Parathyroid adenoma (tissue), 2 donors: Measurements from ENCODE around the gene NCKAP5.

Experiments used
- H2AFZ ChIP-seq: fragments of 300-600 bp; sonication (generic); one replicate; pipeline ENCODE4 v1.7.0; 2017; ENCODE audit warnings: antibody characterized with exemption, mild to moderate bottlenecking
- H3K27ac ChIP-seq: fragments of 300-600 bp; sonication (generic); one replicate; pipeline ENCODE4 v1.7.0; 2017
- H3K27me3 ChIP-seq: fragments of 300-600 bp; sonication (generic); one replicate; pipeline ENCODE4 v1.7.0; 2017; ENCODE audit warnings: low read length; ENCODE audit not compliant: control insufficient read depth, insufficient read depth
- H3K36me3 ChIP-seq: fragments of 300-600 bp; sonication (generic); one replicate; pipeline ENCODE4 v1.7.0; 2017; ENCODE audit warnings: low read length; ENCODE audit not compliant: control insufficient read depth, insufficient read depth
- H3K4me1 ChIP-seq: fragments of 300-600 bp; sonication (generic); one replicate; pipeline ENCODE4 v1.7.0; 2017; ENCODE audit warnings: control low read depth
- H3K4me2 ChIP-seq: fragments of 300-600 bp; sonication (generic); one replicate; pipeline ENCODE4 v1.7.0; 2017; ENCODE audit warnings: low read length
- H3K4me3 ChIP-seq: fragments of 300-600 bp; sonication (generic); one replicate; pipeline ENCODE4 v1.7.0; 2017; ENCODE audit warnings: low read depth, low read length
- H3K79me2 ChIP-seq: fragments of 300-600 bp; sonication (generic); one replicate; pipeline ENCODE4 v1.7.0; 2017; ENCODE audit warnings: control low read depth
- H3K9ac ChIP-seq: fragments of 300-600 bp; sonication (generic); one replicate; pipeline ENCODE4 v1.7.0; 2017; ENCODE audit warnings: mild to moderate bottlenecking
- H3K9me3 ChIP-seq: fragments of 300-600 bp; sonication (generic); one replicate; pipeline ENCODE4 v1.7.0; 2017; ENCODE audit warnings: low read length; ENCODE audit not compliant: control insufficient read depth
- CTCF ChIP-seq: fragments of 300-600 bp; sonication (generic); IDR thresholded peaks from one replicate; pipeline ENCODE4 v1.7.0; 2017; ENCODE audit warnings: antibody characterized with exemption, mild to moderate bottlenecking
- donor health status: primary hyperparathyroidism.

Gene NCKAP5

GRCh38 chr2:132697556-132698205 is 870.6 kb downstream of the NCKAP5 start:
- no peak for TF ChIP-seq CTCF
- H3K4me2 ChIP-seq = no peak overlapping the region
- no peaks in the 10 kb centered on the region for H3K27me3 ChIP-seq
- H3K27ac ChIP-seq = no peak overlapping the region
- no peak overlapping the region for H2AFZ ChIP-seq
- H3K36me3 ChIP-seq = no peaks in the 10 kb centered on the region
- no peaks in the 10 kb centered on the region for H3K9me3 ChIP-seq
- H3K9ac ChIP-seq = no peak overlapping the region
- H3K4me1 ChIP-seq = no peaks in the 10 kb centered on the region
- H3K79me2 ChIP-seq = no peaks in the 10 kb centered on the region
- no peak overlapping the region for H3K4me3 ChIP-seq

- no peak for TF ChIP-seq CTCF
- Histone ChIP-seq H3K4me1 (no peaks in the 10 kb centered on the region), H3K9ac (no peak overlapping the region), H3K4me2 (no peak overlapping the region), H3K9me3 (no peaks in the 10 kb centered on the region), H3K36me3 (no peaks in the 10 kb centered on the region), H3K4me3 (no peak overlapping the region), H3K27ac (no peak overlapping the region), H3K27me3 (no peaks in the 10 kb centered on the region), H3K79me2 (no peaks in the 10 kb centered on the region), H2AFZ (no peak overlapping the region)
Observed at GRCh38 chr2:132692816-132693215, 875.4 kb downstream of the NCKAP5 start.

GRCh38 chr2:132691556-132691955 is 876.7 kb downstream of the NCKAP5 start:
- Histone ChIP-seq H2AFZ (no peak overlapping the region), H3K4me1 (no peaks in the 10 kb centered on the region)

GRCh38 chr2:132690664-132691303 is 877.5 kb downstream of the NCKAP5 start:
- Histone ChIP-seq H3K4me1 (peaks cover 3% of the 10 kb centered on the region), H3K4me2 (no peak overlapping the region), H3K4me3 (no peak overlapping the region), H3K9me3 (no peaks in the 10 kb centered on the region), H2AFZ (no peak overlapping the region), H3K36me3 (no peaks in the 10 kb centered on the region), H3K27ac (no peak overlapping the region), H3K27me3 (no peaks in the 10 kb centered on the region), H3K9ac (no peak overlapping the region), H3K79me2 (no peaks in the 10 kb centered on the region)
- TF ChIP-seq CTCF = no peak

More at GRCh38 chr2:132691556-132691955, 876.7 kb downstream of the NCKAP5 start:
- no peak overlapping the region for H3K27ac ChIP-seq
- H3K36me3 ChIP-seq = no peaks in the 10 kb centered on the region
- H3K9me3 ChIP-seq = no peaks in the 10 kb centered on the region
- H3K27me3 ChIP-seq = no peaks in the 10 kb centered on the region
- no peak overlapping the region for H3K4me3 ChIP-seq
- H3K9ac ChIP-seq = no peak overlapping the region
- H3K4me2 ChIP-seq = no peak overlapping the region
- no peaks in the 10 kb centered on the region for H3K79me2 ChIP-seq
- TF ChIP-seq CTCF = no peak

- Histone ChIP-seq H3K36me3 (no peaks in the 10 kb centered on the region), H3K4me1 (peaks cover 3% of the 10 kb centered on the region), H3K27ac (no peak overlapping the region), H3K4me2 (no peak overlapping the region), H3K9me3 (no peaks in the 10 kb centered on the region), H3K27me3 (no peaks in the 10 kb centered on the region), H3K79me2 (no peaks in the 10 kb centered on the region), H3K9ac (no peak overlapping the region), H2AFZ (no peak overlapping the region), H3K4me3 (no peak overlapping the region)
- no peak for TF ChIP-seq CTCF
Observed at GRCh38 chr2:132681766-132682165, 886.5 kb downstream of the NCKAP5 start.
